GM23248 (cell line): ENCODE measurements around the gene SEPTIN14.
"Not testable (repeated sequence)": the region's sequence is repeated elsewhere in the genome, so short reads cannot be mapped to it uniquely, and the experiment has no call there.

Source experiments
- EZH2 ChIP-seq: fragments of 200-600 bp; sonication (generic); IDR thresholded peaks from 2 replicates; pipeline ENCODE4 v1.6.1; 2018; ENCODE audit warnings: antibody characterized with exemption, mild to moderate bottlenecking; ENCODE audit not compliant: insufficient read depth, poor library complexity, severe bottlenecking
- EZH2phosphoT487 ChIP-seq: fragments of 200-600 bp; sonication (generic); IDR thresholded peaks from 2 replicates; pipeline ENCODE4 v1.6.1; 2018; ENCODE audit warnings: antibody characterized with exemption, moderate library complexity, mild to moderate bottlenecking, low read depth; ENCODE audit not compliant: insufficient read depth

- TF ChIP-seq EZH2, EZH2phosphoT487: not testable (repeated sequence)
Observed at GRCh38 chr7:55868989-55869388, 6.4 kb upstream of the SEPTIN14 start.
